GM06990 (cell line): ENCODE data around the gene SASH1.

Source experiments
- DNase-seq: peaks from one replicate; pipeline ENCODE4 v3.0.0-alpha.2; 2011; ENCODE audit not compliant: insufficient read length; ENCODE audit errors: extremely low read depth
- H3K27me3 ChIP-seq: replicated peaks from 2 replicates; pipeline ENCODE4 v1.6.0; 2011; ENCODE audit warnings: low read length; ENCODE audit not compliant: control insufficient read depth, insufficient read depth
- H3K36me3 ChIP-seq: 2 replicates; pipeline ENCODE4 v1.5.1; 2011; ENCODE audit warnings: low read length; ENCODE audit not compliant: control insufficient read depth, insufficient read depth
- H3K4me3 ChIP-seq: replicated peaks from 2 replicates; pipeline ENCODE4 v1.5.1; 2011; ENCODE audit warnings: low read depth, mild to moderate bottlenecking, control low read depth, low read length
- TF ChIP-seq, protein P1 (sequence below): IDR thresholded peaks from 2 replicates; pipeline ENCODE4 v1.5.1; 2011; ENCODE audit warnings: low read length, control low read depth, mild to moderate bottlenecking, inconsistent platforms; ENCODE audit not compliant: insufficient read depth, poor library complexity, severe bottlenecking

The SASH1 gene

DNA sequence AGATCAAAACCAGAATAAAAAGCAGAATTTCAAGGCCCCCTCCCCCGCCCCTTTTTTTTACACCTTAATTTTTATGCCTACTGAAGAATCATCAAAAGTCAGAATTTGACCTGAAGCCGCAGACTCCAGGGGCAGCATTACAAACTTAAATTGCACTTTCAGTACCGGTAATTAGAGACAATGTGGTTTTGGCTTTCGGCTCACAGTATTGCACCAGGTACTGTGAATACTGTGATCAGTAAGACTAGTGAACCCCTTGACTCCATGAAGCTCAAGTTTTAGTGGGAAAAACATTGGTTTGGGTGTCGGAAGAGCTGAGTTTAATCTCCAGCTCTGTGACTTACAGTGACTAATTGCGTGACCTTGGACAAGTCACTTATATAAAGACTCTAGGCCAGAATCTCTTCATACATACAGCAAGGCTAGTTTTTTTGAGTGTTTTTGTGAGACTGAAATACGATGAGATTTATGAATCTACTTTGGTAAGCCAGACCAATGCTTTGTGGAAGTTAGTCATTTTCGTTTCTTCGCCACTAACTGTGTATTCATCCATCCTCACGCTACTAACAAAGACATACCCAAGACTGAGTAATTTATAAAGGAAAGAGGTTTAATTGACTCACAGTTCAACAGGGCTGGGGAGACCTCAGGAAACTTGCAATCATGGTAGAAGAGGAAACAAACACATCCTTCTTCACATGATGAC, 114.7 kb downstream of the SASH1 start:
- no peak for DNase-seq
- TF ChIP-seq, protein P1, sequence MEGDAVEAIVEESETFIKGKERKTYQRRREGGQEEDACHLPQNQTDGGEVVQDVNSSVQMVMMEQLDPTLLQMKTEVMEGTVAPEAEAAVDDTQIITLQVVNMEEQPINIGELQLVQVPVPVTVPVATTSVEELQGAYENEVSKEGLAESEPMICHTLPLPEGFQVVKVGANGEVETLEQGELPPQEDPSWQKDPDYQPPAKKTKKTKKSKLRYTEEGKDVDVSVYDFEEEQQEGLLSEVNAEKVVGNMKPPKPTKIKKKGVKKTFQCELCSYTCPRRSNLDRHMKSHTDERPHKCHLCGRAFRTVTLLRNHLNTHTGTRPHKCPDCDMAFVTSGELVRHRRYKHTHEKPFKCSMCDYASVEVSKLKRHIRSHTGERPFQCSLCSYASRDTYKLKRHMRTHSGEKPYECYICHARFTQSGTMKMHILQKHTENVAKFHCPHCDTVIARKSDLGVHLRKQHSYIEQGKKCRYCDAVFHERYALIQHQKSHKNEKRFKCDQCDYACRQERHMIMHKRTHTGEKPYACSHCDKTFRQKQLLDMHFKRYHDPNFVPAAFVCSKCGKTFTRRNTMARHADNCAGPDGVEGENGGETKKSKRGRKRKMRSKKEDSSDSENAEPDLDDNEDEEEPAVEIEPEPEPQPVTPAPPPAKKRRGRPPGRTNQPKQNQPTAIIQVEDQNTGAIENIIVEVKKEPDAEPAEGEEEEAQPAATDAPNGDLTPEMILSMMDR, result no peak
- Histone ChIP-seq H3K27me3 (no peaks in the 10 kb centered on the region; the same call in none of the 2 replicates), H3K36me3 (no peaks in the 10 kb centered on the region), H3K4me3 (no peak overlapping the region)

DNA sequence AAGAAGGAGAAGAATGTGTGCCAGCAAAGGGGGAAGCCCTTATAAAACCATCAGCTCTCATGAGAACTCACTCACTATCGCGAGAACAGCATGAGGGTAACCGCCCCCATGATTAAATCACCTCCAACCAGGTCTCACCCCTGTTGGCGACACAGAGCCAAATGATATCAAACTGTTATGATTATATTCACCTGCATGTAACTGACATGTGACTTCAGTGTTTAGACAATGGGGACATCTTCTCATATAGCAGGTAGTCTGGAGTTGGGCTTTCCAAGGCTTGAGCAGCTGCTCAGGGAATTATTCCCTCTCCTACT, 115.2 kb downstream of the SASH1 start:
- Histone ChIP-seq H3K36me3 (no peaks in the 10 kb centered on the region), H3K4me3 (no peak overlapping the region), H3K27me3 (no peaks in the 10 kb centered on the region; the same call in 1 of the 2 replicates)
- TF ChIP-seq, protein P1, result no peak
- DNase-seq, result no peak

DNA sequence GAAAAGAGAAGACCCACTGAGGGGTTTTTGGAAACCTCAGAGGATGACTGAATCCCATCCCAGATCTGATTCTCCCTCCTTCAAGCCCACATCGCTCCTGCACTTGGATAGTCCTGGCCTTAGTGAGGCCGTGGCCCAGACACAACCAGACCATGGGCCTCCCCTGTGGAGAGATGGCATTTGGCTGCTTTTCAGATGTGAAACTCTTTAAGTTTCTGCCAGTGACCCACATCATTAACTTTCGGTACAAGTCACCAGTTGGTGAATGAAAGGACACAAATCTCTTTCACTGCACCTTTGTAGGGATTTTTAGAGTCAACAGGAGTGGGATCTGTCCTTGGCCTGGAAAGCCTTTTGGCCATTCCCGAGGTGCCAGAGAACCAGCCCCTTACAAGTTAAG, 116.6 kb downstream of the SASH1 start:
- no peak overlapping the region for H3K4me3 ChIP-seq
- H3K36me3 ChIP-seq, result no peaks in the 10 kb centered on the region
- DNase-seq, result no peak
- H3K27me3 ChIP-seq, result no peaks in the 10 kb centered on the region
- TF ChIP-seq, protein P1, result no peak

DNA sequence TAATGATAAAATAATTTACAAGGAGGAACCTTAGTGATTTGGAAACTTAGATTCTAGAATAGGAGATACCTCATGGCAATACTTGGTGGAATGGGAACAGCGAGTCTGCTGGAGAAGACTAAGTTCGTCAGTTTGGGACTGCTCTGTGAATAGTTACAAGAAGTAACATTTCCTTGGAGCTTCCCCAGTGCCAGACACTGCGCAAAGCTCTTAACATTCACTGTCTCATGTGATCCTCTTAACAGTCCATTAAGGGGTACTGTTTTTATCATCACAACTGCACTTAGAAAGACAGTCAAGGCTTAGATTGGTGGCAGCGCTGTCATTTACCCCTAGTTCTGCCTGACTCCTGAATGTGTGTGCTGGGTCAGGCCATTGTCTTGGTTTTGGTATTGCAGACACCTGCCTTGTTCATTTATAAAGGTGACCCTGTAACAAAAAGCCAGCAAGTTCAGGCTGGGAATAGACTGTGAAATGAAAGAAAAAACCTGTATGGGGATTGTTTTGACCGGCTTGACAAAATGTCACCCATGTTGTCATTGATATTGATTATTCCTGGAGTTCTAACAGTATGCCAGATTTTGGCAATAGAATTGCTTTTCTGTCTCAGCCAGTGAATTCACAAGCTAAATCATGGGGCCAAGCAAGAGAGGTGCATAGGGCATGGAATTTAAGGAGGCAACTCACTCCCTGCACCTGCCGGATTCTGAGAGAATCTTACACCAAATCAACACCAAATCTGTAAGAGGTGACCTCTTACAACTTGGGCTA, 118.4 kb downstream of the SASH1 start:
- H3K4me3 ChIP-seq, result no peak overlapping the region
- DNase-seq, result no peak
- no peaks in the 10 kb centered on the region for H3K27me3 ChIP-seq
- no peaks in the 10 kb centered on the region for H3K36me3 ChIP-seq
- TF ChIP-seq, protein P1, result no peak

DNA sequence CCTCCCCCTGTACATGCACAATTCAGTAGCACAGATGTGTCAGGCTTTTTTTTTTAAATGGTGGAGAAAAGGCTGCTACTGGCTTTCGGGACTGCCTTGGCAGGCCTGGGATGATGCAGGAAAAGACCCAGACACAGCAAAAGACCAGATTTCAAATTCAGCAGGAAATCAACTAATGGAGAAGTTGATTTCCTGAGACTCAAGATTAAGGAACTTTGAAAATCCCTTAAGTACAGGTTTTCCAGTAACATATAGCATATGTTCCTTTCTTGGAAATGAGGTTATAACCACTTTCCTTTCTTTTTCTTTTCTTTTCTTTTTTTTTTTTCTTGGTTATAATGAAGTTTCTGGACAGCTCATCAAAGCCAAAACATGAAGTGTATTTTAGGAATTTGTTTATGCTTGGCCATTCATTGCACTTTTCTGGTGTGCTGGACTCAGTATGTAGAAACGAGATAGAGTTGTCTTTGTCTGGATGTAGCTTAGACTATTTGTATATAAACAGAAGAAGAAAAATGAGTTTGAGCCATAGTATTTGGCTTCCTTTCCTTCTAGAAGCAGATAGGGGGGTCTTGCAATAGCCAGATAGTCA, 119.4 kb downstream of the SASH1 start:
- Histone ChIP-seq H3K36me3 (no peaks in the 10 kb centered on the region), H3K4me3 (no peak overlapping the region), H3K27me3 (no peaks in the 10 kb centered on the region)
- no peak for DNase-seq
- TF ChIP-seq, protein P1, result no peak
